COLO829 (cell line): ENCODE data around the gene TCAP.

Experiments
- DNase-seq: peaks from one replicate; pipeline ENCODE4 v3.0.0; 2012; ENCODE audit warnings: low spot score

The TCAP gene

GRCh38 chr17:39651923-39652586 is 13.1 kb upstream of the TCAP start:
- DNase-seq, result no peak

- no peak for DNase-seq
These were observed 12.4 kb upstream of the TCAP start for GRCh38 chr17:39652587-39653315.

GRCh38 chr17:39653316-39653661 is 11.9 kb upstream of the TCAP start:
- no peak for DNase-seq

GRCh38 chr17:39653662-39654331 is 11.4 kb upstream of the TCAP start:
- peak; percentile 70 for DNase-seq

- DNase-seq, result no peak
These were observed 10.0 kb upstream of the TCAP start for GRCh38 chr17:39655105-39655504.

- DNase-seq, result no peak
These were observed 6.8 kb upstream of the TCAP start for GRCh38 chr17:39658346-39658745.

GRCh38 chr17:39658760-39659159 is 6.4 kb upstream of the TCAP start:
- DNase-seq, result no peak

GRCh38 chr17:39659279-39660010 is 5.7 kb upstream of the TCAP start:
- no peak for DNase-seq

- no peak for DNase-seq
These were observed 5.2 kb upstream of the TCAP start for GRCh38 chr17:39660011-39660360.

- DNase-seq, result no peak
These were observed 4.5 kb upstream of the TCAP start for GRCh38 chr17:39660397-39661385.

- no peak for DNase-seq
These were observed 3.2 kb upstream of the TCAP start for GRCh38 chr17:39661744-39662541.

GRCh38 chr17:39662551-39663339 is 2.4 kb upstream of the TCAP start:
- no peak for DNase-seq

- DNase-seq, result no peak
These were observed 1.8 kb upstream of the TCAP start for GRCh38 chr17:39663340-39663687.

GRCh38 chr17:39663688-39664580 is 1.2 kb upstream of the TCAP start:
- DNase-seq, result no peak

GRCh38 chr17:39665642-39666224 is 584 bp downstream of the TCAP start:
- no peak for DNase-seq

- no peak for DNase-seq
These were observed 1.1 kb downstream of the TCAP start for GRCh38 chr17:39666231-39666600.

GRCh38 chr17:39666601-39667261 is 1.6 kb downstream of the TCAP start:
- no peak for DNase-seq
